CD4-positive, alpha-beta T cell (primary cell): ENCODE data around the gene RBM19. TPM values are rescaled to one million over a fixed set of nuclear protein-coding genes. Genes with fewer than 3 reads are reported as not detected.

Experiments used
- ATAC-seq: fragments of 200-7000 bp; cut with Tn5 transposase; one replicate; pipeline ENCODE4 v1.10.0; 2022; ENCODE audit warnings: mild to moderate bottlenecking; ENCODE audit not compliant: poor library complexity
- CTCF ChIA-PET: fragments of 350-600 bp; sonication (Branson Sonifier 250); formaldehyde crosslinking; loops from one replicate; lab custom pipeline; 2021; ENCODE audit warnings: antibody characterized with exemption, inconsistent platforms; lab: Charles Lee
- POLR2A ChIA-PET: fragments of 350-600 bp; sonication (Branson Sonifier 250); formaldehyde crosslinking; loops from one replicate; lab custom pipeline; 2021; ENCODE audit warnings: antibody characterized with exemption, inconsistent platforms; lab: Charles Lee
- DNase-seq, 14 experiments: peaks; one replicate each; pipeline ENCODE4 v3.0.0-alpha.2; 2013 to 2020; ENCODE audit warnings: mixed read lengths in 2 of 14
- H3K27ac ChIP-seq, 2 donors: one replicate each; pipeline versions ENCODE4 v1.5.1 to v1.7.0; 2013; ENCODE audit warnings: low read length in 2 of 2, low read depth in 1 of 2, mild to moderate bottlenecking in 1 of 2
- H3K27me3 ChIP-seq, 2 experiments: 1 replicate in 1 of 2; 2 replicates in 1 of 2; pipeline versions ENCODE4 v1.6.1 to v1.7.0; 2013; ENCODE audit warnings: low read length in 2 of 2, control low read depth in 1 of 2, mild to moderate bottlenecking in 1 of 2, moderate library complexity in 1 of 2; ENCODE audit not compliant: insufficient read depth in 2 of 2, control insufficient read depth in 1 of 2
- H3K36me3 ChIP-seq: one replicate; pipeline ENCODE4 v1.6.1; 2013; ENCODE audit warnings: low read length, control low read depth; ENCODE audit not compliant: insufficient read depth
- H3K4me1 ChIP-seq: one replicate; pipeline ENCODE4 v1.6.1; 2013; ENCODE audit warnings: low read length, control low read depth; ENCODE audit not compliant: insufficient read depth
- H3K4me3 ChIP-seq: one replicate; pipeline ENCODE4 v1.5.1; 2013; ENCODE audit warnings: mild to moderate bottlenecking, low read length, moderate library complexity
- H3K9me3 ChIP-seq, 2 experiments: 1 replicate in 1 of 2; 2 replicates in 1 of 2; pipeline versions ENCODE4 v1.6.1 to v1.7.0; 2013; ENCODE audit warnings: low read length in 2 of 2, mild to moderate bottlenecking in 2 of 2, control low read depth in 1 of 2, moderate library complexity in 1 of 2; ENCODE audit not compliant: control insufficient read depth in 1 of 2, insufficient read depth in 1 of 2
- H3K27ac Mint-ChIP-seq: one replicate; pipeline ENCODE4 v1.8.0; 2020; ENCODE audit warnings: mixed read lengths
- H3K27me3 Mint-ChIP-seq: one replicate; pipeline ENCODE4 v1.8.0; 2021; ENCODE audit warnings: mixed read lengths
- H3K36me3 Mint-ChIP-seq: one replicate; pipeline ENCODE4 v1.8.0; 2021; ENCODE audit warnings: low read depth, mixed read lengths
- H3K4me1 Mint-ChIP-seq: one replicate; pipeline ENCODE4 v1.8.0; 2021; ENCODE audit warnings: low read depth, mixed read lengths
- H3K4me3 Mint-ChIP-seq: one replicate; pipeline ENCODE4 v1.8.0; 2020; ENCODE audit warnings: mild to moderate bottlenecking, mixed read lengths
- H3K9me3 Mint-ChIP-seq: one replicate; pipeline ENCODE4 v1.8.0; 2020; ENCODE audit warnings: mixed read lengths
- CTCF ChIP-seq: fragments of 200-600 bp; IDR thresholded peaks from one replicate; pipeline ENCODE4 v1.8.0; 2022; ENCODE audit warnings: antibody characterized with exemption, mild to moderate bottlenecking
- intact Hi-C, 2 experiments: fragments of 100-400 bp; cut with DNase I in 1 of 2; cut with micrococcal nuclease in 1 of 2; formaldehyde crosslinking; loops; one replicate each; pipeline versions ENCODE4 v1.15.1 to v1.9.0; 2023 to 2025; cut with DNase I, micrococcal nuclease
- total RNA-seq, 174 experiments: library from RNA in 2 of 174; stranded (reverse) in 2 of 174; gene quantifications; one replicate each; pipeline ENCODE4 v1.2.3 and lab custom pipeline; 2021 to 2026

The RBM19 gene
- total RNA-seq, 2 experiments from 2014 or later: 57.1 to 58.5 TPM

DNA sequence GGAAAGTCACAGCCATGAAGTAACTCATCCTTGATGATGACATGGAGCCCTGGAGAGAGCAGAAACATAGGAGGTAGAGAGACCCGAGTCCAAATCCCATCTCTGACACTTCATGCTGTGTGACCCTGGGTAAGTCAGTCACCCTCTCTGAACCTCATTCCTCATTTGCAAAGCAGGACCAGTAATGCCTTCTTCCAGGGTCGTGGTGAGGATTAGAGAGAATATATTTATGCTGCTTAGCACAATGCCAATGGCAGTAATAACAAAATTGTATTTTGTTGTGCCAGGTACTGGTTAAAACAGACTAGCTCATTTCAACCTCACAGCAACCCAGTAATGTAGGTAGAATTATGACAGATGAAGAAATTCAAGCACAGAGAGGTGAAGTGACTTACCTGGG, 13.9 kb upstream of the RBM19 start:
- Histone ChIP-seq H3K27ac (no peak overlapping the region), H3K36me3 (no peaks in the 10 kb centered on the region), H3K9me3 (peaks cover 0 to 11% of the 10 kb centered on the region in 2 experiments), H3K27me3 (peaks cover 14 to 19% of the 10 kb centered on the region in 2 experiments), H3K4me3 (no peak overlapping the region), H3K4me1 (peaks cover 3% of the 10 kb centered on the region)
- POLR2A ChIA-PET: no interaction called here
- DNase-seq: no peak
- Mint-ChIP-seq H3K4me3 (no peak overlapping the region), H3K9me3 (no peaks in the 10 kb centered on the region), H3K27ac (no peak overlapping the region), H3K36me3 (no peaks in the 10 kb centered on the region), H3K27me3 (peaks cover 58% of the 10 kb centered on the region), H3K4me1 (no peaks in the 10 kb centered on the region)
- intact Hi-C loops: loop anchor here (1.0 to 5.0 kb wide), 2 partner anchors 527 to 528 kb away; no protein-coding TSS in a partner anchor
- no peak for TF ChIP-seq CTCF
- CTCF ChIA-PET: no interaction called here
- no peak for ATAC-seq

DNA sequence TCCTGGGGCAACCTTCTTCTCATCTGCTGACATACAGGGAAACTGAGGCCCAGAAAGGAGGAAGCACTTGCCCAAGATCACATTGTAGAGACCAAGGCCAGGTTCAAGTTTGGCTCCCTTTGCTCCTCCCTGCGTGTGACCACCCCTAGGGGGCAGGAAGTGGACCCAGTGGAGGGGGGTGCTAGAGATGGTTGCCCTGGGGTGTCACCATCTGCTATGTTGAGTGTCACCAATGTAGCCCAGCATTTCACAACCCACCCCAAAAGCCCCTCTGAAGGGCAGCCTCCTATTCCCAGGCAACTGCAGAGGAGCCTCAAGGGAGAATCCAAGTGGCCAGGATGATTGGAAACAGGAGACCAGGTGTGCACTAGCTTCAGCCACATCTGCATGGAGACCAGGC, 12.0 kb upstream of the RBM19 start:
- Mint-ChIP-seq H3K4me3 (no peak overlapping the region), H3K27ac (no peak overlapping the region), H3K4me1 (no peaks in the 10 kb centered on the region), H3K9me3 (no peaks in the 10 kb centered on the region), H3K36me3 (no peaks in the 10 kb centered on the region), H3K27me3 (peaks cover 67% of the 10 kb centered on the region)
- ATAC-seq (no peak), DNase-seq (no peak)
- Histone ChIP-seq H3K4me1 (peaks cover 3% of the 10 kb centered on the region), H3K27ac (no peak overlapping the region), H3K27me3 (peaks cover 28 to 30% of the 10 kb centered on the region in 2 experiments), H3K9me3 (peaks cover 0 to 11% of the 10 kb centered on the region in 2 experiments), H3K4me3 (no peak overlapping the region), H3K36me3 (no peaks in the 10 kb centered on the region)
- TF ChIP-seq CTCF: no peak
- intact Hi-C loops: no loop called here
- ChIA-PET POLR2A (no interaction called here), CTCF (no interaction called here)

GRCh38 chr12:113974006-113974405, 7.9 kb upstream of the RBM19 start:
- no peaks in the 10 kb centered on the region for H3K4me1 ChIP-seq
- no peaks in the 10 kb centered on the region for H3K9me3 ChIP-seq
- H3K27me3 ChIP-seq: peaks cover 21 to 26% of the 10 kb centered on the region in 2 experiments
- H3K4me3 Mint-ChIP-seq: no peak overlapping the region
- no peaks in the 10 kb centered on the region for H3K9me3 Mint-ChIP-seq
- H3K27ac Mint-ChIP-seq: no peak overlapping the region
- no peak overlapping the region for H3K4me3 ChIP-seq
- H3K36me3 ChIP-seq: no peaks in the 10 kb centered on the region
- ChIA-PET POLR2A (no interaction called here), CTCF (no interaction called here)
- ATAC-seq: no peak
- no peaks in the 10 kb centered on the region for H3K4me1 Mint-ChIP-seq
- peaks cover 64% of the 10 kb centered on the region for H3K27me3 Mint-ChIP-seq
- no peaks in the 10 kb centered on the region for H3K36me3 Mint-ChIP-seq
- intact Hi-C loops: no loop called here
- DNase-seq: no peak
- no peak overlapping the region for H3K27ac ChIP-seq
- TF ChIP-seq CTCF: no peak
